GM10248 (cell line): Measurements from ENCODE around the gene GRK5.

Source experiments
- CTCF ChIA-PET: fragments of 300-600 bp; sonication (Branson Sonifier 250); formaldehyde crosslinking; extraction: SDS; loops from one replicate; lab custom pipeline; 2021; ENCODE audit warnings: antibody characterized with exemption; lab: Yijun Ruan, JAX
- POLR2A ChIA-PET: fragments of 350-650 bp; sonication (Branson Sonifier 250); formaldehyde crosslinking; extraction: SDS; loops from one replicate; lab custom pipeline; 2020; ENCODE audit warnings: antibody characterized with exemption; lab: Yijun Ruan, JAX
- DNase-seq: peaks from one replicate; pipeline ENCODE4 v3.0.0; 2012; ENCODE audit errors: extremely low spot score
- TF ChIP-seq, protein P1 (sequence below): IDR thresholded peaks from 2 replicates; pipeline ENCODE4 v1.5.1; 2012; ENCODE audit warnings: mild to moderate bottlenecking, low read depth; ENCODE audit errors: extremely low read depth, missing control alignments, control extremely low read depth

GRK5 gene

DNA sequence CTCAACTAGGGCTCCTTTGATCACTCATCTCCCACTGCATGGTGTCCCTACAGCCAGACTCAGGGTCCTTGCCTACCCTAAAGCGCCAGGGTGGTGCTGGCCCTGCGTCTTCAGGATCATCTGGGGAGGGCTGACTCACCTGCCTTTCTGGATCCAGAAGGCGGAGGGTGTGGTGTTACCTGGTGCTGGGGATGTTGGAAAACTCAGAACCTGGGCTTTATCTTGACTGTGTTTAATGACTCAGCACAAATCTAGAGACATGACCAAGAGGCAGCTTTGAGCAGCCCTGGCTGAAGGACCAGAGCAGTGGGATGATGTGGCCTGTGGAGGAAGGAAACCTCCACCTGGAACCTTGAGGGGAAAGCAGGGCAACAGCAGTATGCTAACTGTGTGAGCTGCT is 96.5 kb downstream of the GRK5 start:
- ChIA-PET CTCF (interaction anchor here (0.7 kb wide), 1 partner anchor 104 kb away, joined by 3 read pairs; no protein-coding TSS in a partner anchor), POLR2A (interaction anchor here (0.7 kb wide), 1 partner anchor 22 kb away, joined by 4 read pairs; no protein-coding TSS in a partner anchor)
- TF ChIP-seq, protein P1, sequence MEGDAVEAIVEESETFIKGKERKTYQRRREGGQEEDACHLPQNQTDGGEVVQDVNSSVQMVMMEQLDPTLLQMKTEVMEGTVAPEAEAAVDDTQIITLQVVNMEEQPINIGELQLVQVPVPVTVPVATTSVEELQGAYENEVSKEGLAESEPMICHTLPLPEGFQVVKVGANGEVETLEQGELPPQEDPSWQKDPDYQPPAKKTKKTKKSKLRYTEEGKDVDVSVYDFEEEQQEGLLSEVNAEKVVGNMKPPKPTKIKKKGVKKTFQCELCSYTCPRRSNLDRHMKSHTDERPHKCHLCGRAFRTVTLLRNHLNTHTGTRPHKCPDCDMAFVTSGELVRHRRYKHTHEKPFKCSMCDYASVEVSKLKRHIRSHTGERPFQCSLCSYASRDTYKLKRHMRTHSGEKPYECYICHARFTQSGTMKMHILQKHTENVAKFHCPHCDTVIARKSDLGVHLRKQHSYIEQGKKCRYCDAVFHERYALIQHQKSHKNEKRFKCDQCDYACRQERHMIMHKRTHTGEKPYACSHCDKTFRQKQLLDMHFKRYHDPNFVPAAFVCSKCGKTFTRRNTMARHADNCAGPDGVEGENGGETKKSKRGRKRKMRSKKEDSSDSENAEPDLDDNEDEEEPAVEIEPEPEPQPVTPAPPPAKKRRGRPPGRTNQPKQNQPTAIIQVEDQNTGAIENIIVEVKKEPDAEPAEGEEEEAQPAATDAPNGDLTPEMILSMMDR: no peak
- no peak for DNase-seq

DNA sequence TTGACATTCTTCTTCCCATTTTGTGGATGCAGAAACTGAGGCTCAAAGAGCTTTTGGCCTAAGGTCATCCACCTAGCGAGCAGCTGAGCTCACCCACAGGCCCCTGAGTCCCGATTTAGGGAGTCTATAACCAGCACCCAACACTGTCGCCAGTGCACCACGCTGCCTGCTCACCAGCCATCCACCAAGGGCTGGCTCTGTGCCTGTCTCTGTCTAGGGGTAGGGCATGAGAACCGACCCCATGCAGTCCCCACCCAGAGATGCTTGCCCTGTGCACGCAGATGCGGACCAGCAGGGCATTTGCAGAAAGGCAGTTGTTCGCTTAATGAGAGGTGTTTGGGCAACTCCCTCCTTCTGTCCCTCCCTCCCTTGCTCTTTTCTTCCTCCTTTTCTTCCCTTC is 97.2 kb downstream of the GRK5 start:
- ChIA-PET POLR2A (interaction anchor here (0.7 to 0.8 kb wide), 2 partner anchors 15 to 23 kb away, joined by 4 to 6 read pairs; no protein-coding TSS in a partner anchor), CTCF (interaction anchor here (0.7 to 5.6 kb wide), 2 partner anchors 96 to 105 kb away, joined by 3 to 43 read pairs; partner anchors contain the start of gene GRK5)
- DNase-seq: no peak
- TF ChIP-seq, protein P1: no peak

DNA sequence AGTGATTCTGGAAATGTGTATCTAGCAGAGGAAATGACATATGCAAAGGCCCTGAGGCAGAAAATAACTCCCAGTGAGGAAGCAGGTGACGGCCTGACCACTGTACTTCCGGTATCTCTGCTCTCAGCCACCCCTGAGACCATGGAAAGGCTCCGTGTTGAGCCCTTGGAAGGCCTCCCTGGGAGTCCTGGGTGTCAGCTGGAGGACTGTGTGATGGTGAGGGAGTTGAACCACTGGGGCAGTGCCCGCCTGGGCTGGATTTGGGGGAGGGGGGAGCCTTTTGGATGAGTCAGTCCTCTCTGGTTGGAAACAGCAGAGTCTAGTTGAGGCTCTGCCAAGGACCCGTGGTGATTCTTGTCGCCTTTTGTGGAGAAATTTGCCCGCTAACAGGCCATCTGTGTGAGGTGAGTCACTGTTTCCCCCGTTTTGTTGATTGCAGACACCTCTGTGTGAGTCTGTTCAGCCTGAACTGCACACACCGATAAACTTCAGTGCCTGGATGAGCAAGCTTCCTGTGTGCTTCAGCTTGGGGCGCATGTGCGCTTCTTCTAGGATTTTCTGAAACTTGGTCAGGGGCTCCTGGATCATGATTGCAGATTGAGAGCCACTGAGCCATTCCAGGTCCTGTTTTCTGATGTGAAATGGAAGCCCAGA is 98.6 kb downstream of the GRK5 start:
- TF ChIP-seq, protein P1: no peak
- ChIA-PET CTCF (interaction anchor here (1.0 to 5.6 kb wide), 4 partner anchors 10 to 97 kb away, joined by 3 to 43 read pairs (median 3); partner anchors contain the start of gene GRK5), POLR2A (no interaction called here)
- DNase-seq: peak; percentile 75

DNA sequence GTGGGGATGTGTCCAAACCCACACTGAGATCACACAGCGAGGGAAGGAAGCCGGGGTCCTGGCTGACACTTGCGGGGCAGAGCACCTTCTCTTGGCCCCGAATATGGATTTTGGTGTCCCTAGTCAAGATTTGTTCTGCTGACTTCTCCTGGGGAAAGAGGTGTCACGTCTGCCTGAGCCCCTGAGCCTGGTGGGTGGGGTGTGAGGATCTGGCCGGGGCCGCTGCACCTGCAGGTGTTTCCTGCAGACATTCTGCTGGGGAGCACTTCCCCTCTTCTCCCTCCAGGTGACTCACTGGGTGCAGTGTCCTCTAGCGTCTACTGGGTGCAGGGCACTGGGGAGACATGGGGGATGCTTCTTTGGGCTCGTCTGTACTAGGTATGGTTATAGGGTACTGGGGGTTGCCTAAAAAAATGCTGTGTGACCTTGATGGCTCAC is 99.2 kb downstream of the GRK5 start:
- TF ChIP-seq, protein P1: peak; percentile 81
- CTCF ChIA-PET: interaction anchor here (0.7 to 5.6 kb wide), 10 partner anchors 9 to 211 kb away, joined by 3 to 43 read pairs (median 3); partner anchors contain the start of gene GRK5
- DNase-seq: peak; percentile 87
- POLR2A ChIA-PET: interaction anchor here (1.1 to 1.4 kb wide), 2 partner anchors 38 to 51 kb away, joined by 3 to 8 read pairs; no protein-coding TSS in a partner anchor

DNA sequence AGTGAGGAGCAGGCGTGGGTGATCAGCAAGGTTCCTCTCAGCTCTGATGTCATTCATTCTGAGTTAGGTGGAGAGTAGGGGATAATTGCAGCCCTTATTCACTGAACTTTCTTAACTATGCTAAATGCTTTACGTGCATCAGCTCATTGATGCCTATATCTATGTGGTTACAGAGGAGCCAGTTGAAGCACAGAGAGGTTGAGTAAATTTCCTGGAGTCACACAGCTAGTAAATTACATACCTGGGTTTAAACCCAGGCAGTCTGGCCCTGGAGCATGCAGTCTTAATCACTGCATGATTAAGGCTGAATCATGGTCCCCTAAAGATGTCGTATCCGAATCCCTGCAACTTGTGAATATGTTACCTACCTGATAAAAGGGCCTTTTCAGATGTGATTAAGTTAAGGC is 99.6 kb downstream of the GRK5 start:
- ChIA-PET POLR2A (interaction anchor here (1.1 to 1.4 kb wide), 2 partner anchors 38 to 51 kb away, joined by 3 to 8 read pairs; no protein-coding TSS in a partner anchor), CTCF (interaction anchor here (0.7 to 5.6 kb wide), 9 partner anchors 35 to 211 kb away, joined by 3 to 43 read pairs (median 3); partner anchors contain the start of gene GRK5)

DNA sequence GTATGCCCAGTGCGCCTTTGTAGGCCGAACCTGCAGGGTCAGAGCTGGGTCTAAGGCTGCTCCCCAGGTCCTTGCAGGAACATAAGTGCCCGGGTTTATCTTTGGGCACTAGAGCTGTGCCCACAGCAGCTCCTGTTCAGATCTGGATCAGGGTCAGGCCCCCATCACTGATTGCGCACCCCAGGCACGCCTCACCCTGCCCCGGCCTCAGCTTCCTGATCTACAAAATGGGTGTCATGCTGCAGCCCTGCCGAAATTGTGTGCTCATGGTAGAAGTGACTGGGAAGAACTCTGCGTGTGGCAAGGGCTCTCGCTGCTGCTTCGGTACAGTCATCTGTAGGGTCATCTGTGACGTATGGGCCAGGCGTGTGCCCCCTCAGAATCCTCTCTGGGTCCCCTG is 100.7 kb downstream of the GRK5 start:
- CTCF ChIA-PET: interaction anchor here (0.9 to 5.6 kb wide), 7 partner anchors 11 to 182 kb away, joined by 3 to 43 read pairs (median 3); partner anchors contain the start of gene GRK5
- TF ChIP-seq, protein P1: no peak
- POLR2A ChIA-PET: no interaction called here
- no peak for DNase-seq

More for the DNA sequence above, 99.6 kb downstream of the GRK5 start:
- TF ChIP-seq, protein P1: no peak
- DNase-seq: no peak
